Umbilical cord (tissue), 2 donors: ENCODE results near the gene LDLR. TPM values are rescaled to one million over a fixed set of nuclear protein-coding genes. Genes with fewer than 3 reads are reported as not detected.
"Not testable (repeated sequence)": the region's sequence is repeated elsewhere in the genome, so short reads cannot be mapped to it uniquely, and the experiment has no call there.

Source experiments
- DNase-seq: peaks from one replicate; pipeline ENCODE4 v3.0.0-alpha.2; 2015; ENCODE audit warnings: low spot score
- total RNA-seq: library from RNA; depleted of rRNA; stranded (reverse); fragments of >200 nt; gene quantifications from one replicate; pipeline ENCODE4 v1.2.3, GENCODE V29; 2014; ENCODE audit warnings: low replicate concordance; ENCODE audit not compliant: insufficient read depth

The LDLR gene
- total RNA-seq, 1 donor from 2014 or later = 120 TPM

DNA sequence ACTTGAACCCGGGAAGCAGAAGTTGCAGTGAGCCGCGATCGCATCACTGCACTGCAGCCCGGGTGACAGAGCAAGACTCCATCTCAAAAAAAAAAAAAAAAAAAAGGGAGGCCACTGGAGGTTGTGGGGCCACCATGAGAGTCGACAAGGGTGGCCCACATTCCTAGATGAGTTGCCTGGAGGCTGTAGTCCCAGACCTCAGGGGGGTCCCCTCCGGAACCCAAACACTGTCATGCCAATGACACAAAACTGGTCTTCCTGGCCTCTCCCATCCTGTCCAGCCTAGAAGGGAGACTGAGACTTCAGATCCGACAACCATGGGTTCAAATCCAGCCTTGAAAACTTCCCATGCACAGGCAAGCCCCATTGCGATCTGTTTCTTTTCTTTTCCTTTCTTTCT, 51.6 kb downstream of the LDLR start:
- no peak for DNase-seq

DNA sequence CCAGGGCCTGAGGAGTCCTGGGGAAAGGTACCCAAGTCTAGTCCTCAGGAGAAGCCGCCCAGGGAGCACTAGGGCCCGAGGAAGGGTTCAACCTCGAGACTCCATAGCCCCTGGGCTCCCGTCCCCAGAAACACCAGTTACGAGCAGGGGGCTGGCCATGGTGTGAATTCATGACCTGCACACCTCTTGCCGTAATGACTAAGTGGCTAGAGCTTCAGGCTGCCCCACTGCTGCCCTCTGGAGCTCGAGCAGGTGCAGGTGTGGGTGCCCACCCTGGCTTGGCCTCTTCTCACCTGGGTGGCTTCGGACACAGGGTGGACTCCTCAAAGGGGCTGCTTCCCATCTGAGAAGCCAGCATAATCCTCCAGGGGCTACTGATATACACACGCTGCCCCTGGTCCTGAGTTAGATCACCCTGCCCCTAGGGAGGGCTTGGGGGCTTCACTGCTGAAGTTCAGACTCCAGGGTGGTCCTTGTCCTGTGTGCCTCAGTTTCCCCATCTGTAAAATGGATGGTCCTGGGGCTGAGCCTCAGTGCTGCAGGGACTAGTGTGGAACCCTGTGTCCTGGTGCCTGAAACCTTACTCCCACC, 52.8 kb downstream of the LDLR start:
- no peak for DNase-seq

DNA sequence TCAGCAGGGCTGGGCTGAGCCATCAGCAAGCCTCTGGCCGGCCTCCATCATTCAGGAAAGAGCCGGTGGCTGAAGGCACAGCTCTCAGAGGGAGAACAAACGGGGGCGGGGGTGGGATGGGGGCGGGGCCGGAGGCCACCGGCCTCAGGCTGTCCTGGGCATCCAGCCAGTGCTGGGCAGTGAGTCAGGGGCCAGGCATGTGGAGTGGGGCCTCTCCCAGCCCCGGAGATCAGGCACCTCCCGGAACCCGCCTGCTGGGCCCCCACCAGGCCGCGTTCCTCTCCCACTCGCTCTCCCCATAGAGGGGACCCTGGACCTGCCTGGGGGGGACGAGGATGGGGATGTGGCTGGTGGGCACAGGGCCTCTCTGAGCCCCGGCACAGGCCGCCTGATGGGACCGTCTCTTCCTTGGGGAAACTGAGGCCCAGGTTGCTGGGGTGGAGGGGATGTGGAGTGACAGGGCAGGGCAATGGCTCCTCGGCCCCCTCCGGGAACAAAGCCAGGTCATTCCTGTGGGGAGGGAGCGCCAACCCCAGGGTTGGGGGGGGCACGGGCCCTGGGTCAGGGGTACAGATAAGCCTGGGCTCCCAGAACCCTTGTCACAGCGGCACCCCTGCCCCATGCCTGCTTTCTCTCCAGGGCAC, 53.4 kb downstream of the LDLR start:
- peak; percentile 97 for DNase-seq

DNA sequence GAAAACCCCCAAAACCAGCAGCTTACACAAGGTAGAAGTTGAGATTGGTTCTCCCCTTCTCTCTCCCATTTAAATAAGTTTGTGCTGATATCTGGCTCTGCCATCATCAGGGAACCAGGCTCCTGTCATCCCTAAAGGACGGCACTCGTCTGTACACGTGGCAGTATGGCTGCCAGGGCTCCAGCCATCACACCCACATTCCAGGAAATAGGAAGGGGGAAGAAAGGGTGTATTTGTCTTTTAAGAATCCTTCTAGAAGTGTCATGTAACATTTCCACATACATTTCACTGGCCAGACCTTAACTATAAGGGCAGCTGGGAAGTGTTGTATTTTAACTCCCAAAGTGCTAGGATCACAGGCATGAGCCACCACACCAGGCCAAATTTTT, 56.3 kb downstream of the LDLR start:
- no peak for DNase-seq

DNA sequence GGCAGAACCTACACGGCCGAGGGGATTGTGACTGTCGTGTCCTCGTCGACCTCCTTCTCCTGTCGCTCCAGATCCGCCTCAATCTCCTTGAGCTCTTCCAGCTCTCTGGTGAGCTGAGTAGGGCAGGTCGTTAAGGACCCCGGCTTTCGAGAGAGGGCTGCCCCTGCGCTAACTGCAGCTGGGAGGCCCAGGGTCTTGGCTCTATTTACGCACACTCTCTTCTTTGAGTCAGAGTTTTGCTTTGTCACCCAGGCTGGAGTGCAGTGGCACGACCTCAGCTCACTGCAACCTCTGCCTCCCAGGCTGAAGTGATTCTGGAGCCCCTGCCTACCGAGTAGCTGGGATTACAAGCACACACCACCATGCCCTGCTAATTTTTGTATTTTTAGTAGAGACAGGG, 58.7 kb downstream of the LDLR start:
- no peak for DNase-seq

DNA sequence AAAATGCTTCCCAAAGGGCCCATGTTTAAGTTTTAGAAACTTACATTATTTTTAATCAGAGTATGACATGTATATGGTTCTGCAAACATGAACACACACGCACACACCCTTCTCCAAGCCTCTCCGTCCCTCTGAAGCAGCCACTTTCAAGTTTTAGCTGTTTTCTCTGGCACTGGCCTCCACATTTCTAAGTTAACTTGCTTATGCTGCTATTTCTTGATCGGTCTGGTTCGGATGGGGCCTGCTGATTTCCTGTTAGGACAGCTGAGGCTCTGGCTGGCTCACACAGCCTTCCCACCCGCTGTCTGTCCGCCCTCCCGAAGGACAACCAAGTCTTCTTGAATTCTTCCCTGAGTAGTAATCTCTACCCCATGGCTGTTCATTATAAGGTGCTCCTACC, 61.9 kb downstream of the LDLR start:
- DNase-seq = peak; percentile 71

DNA sequence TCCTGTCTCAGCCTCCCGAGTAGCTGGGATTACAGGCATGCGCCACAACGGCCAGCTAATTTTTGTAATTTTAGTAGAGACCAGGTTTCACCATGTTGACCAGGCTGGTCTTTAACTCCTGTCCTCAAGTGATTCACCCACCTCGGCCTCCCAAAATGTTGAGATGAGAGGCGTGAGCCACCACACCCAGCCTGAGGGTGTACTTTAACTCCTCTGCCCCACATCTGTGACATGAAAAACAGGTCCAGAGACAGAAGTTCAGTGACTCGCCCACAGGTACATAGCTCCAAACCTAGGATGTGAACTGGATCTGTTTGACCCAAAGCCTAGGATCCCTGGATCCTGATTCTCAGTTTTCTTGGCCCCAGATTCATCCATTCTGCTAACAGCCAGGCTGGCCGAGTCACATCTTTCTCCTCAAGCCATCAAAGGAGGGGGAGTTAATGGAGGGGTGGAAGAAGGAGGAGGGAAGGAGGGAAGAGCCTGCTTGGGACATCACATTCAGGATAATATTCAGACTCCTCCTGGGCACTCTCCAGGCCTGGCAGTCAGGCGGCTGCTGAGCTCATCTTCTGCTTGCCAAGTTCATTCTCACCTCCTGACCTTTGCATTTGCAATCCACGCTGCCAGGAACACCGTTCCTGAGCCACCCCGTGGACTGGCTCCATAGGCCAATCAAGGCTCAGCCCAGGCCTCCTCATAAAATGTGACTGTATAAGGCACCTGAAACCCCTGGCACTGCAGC, 63.2 kb downstream of the LDLR start:
- peak; percentile 54 for DNase-seq

DNA sequence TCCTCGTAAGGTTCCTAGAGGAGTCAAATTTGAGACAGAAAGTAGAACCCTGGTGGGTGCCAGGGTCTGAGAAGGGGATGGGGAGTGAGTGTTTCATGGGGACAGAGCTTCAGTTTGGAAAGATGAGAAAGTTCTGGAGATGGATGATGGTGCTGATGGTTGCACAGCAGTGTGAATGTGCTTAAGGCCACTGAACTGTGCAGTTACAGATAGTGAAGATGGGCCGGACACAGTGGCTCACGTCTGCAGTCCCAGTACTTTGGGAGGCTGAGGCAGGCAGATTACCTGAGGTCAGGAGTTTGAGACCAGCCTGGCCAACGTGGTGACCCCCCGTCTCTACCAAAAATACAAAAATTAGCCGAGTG, 65.4 kb downstream of the LDLR start:
- no peak for DNase-seq

DNA sequence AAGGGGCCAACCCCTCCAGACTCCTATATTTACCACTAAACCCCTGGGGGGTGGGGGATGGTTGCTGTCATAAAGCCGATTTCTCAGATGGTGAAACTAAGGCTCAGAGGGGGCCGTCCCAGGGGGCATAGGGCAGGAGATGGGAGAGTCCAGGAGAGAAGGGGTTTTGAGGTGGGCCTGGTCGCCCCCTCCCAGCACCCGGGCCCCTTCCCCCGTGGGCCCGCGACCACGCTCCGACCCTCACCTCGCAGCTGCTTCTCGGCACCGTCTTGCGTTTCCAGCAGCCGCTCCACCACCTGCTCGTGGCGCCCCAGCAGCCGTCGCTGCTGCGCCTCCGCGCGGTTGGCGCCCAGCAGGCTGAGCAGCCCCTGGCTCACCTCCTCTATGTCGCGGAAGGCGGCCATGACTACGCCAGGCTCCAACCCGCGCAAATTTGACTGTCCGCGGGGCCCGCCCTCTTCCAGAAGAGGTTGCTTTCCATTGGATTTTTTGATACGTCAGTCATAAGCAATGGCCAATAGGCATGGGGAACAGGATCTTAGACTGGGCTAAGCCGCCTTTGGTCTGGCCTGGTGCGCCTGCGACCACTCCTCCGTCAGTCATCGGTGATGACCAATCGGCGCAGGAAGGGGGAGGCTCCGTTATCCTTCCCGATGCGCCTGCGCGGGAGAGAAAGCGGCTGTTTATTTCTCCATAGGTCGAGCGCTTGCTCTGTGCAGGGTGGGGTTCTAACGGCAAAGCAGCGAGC, 66.3 kb downstream of the LDLR start, which contains the start of gene SPC24:
Gene SPC24, minus strand, starts transcription at position 410 of the 748 bp plus-strand sequence. Its CDS starts 6 bp downstream, at position 404.
- peak; percentile 99 for DNase-seq

DNA sequence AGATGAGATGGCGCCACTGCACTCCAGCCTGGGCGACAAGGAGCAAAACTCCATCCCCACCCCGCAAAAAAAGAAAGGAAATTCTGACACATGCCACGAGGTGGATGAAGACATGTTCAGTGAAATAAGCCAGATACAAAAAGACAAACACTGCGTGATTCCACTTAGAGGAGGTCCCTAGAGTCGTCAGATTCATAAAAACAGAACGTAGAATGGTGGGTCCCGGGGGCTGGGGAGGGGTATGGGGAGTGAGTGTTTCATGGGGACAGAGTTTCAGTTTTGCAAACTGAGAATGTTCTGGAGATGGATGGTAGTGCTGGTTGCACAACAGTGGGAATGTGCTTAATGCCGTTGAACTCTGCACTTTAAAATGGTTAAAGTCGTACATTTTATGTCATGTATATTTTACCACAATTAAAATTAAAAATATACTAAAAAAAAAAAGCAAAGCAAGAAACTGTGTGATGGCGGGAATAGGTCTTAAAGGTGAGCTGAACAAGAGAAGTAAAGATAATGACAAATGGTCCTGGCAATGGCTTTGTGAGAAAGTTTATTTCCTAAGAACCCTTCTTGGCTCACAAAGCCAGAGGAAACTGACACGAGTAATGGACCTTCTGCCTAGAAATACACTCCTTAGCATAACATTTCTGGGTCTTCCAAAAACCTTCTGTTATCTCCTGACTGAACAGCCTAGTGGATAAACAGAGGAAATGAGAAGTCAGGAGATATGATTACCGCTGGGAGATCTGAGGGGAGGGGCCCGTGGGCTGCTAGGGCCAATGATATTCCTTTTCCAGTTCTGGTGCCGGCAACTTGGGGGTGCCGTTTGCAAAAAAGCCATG, 70.6 kb downstream of the LDLR start:
- peak; percentile 46 for DNase-seq

DNA sequence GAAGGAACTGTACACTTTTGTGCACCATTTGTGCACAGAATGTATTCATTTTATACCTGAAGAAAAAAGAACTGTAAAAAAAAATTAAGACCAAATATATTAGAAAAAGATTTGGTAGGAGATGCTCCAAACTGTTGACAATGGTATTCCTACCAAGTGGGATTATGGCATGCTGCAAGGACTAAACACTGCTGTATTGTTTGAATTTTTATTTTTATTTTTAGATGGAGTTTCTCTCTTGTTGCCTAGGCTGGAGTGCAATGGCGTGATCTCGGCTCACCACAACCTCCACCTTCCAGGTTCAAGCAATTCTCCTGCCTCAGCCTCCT, 71.1 kb downstream of the LDLR start:
- not testable (repeated sequence) for DNase-seq

DNA sequence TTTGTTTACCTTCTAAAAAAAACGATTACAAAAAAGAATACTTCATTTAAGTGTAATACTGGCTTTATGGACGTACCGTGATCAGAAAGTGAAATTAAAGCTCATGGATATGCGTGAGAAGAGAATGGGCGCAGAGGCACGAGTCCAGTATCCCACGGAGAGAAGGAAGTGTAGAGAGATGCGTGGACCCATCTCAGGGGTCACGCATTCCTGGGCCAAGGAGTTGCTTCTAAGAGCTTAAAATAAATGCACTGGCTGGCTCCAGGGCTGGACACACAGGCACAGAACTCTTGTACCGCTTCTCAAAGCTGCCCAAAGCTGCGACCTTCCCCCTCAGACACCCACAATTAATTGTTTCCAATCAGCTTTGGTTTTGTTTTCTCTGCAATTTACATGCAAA, 75.0 kb downstream of the LDLR start:
- no peak for DNase-seq

DNA sequence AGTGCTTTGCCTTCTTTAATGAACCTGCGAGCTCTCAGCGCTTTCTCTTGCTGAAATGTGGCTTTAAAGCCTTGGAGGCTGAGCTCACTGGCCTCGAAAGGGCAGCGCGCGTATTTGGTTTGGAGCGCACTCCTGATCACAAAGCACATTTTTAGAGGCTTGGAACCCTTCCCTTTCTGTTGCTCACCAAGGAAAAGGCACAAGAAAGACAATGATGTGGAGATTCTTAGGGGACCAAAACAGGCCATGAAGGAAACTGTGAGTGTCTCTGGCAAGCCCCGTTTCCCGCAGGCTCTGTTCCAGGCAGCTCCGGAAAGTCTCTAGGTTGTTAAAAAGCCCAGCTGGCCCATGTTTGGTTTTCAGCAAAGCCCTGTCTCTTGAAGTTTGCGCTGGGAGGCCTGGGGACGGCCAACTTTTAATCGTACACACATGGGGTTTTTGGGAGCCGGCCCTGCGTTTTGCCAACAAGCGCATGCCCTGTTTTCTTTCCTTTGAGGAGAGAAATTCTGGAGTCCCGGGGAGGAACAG, 75.7 kb downstream of the LDLR start:
- peak; percentile 85 for DNase-seq

DNA sequence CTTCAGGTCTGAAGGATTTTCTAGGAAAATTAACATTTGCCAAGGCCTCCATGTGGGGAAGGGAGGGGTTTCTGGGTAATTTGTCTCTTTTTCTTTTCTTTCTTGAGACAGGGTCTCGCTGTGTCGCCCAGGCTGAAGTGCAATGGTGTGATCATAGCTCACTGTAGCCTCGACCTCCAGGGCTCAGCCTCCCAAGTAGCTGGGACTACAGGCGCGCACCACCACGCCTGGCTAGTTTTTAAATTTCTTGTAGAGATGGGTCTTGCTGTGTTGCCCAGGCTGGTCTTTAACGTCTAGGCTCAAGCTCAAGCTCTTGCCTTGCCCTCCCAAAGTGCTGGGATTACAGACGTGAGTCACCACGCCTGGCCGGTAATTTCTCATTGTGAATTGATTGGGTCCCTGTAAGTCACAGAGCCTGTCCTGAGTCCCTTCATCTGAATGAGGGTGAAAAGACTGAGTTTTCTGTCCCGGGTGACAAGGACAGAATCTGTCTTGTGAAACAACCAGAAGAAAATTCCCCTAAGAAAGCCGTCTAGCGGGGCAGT, 76.3 kb downstream of the LDLR start:
- DNase-seq = no peak

DNA sequence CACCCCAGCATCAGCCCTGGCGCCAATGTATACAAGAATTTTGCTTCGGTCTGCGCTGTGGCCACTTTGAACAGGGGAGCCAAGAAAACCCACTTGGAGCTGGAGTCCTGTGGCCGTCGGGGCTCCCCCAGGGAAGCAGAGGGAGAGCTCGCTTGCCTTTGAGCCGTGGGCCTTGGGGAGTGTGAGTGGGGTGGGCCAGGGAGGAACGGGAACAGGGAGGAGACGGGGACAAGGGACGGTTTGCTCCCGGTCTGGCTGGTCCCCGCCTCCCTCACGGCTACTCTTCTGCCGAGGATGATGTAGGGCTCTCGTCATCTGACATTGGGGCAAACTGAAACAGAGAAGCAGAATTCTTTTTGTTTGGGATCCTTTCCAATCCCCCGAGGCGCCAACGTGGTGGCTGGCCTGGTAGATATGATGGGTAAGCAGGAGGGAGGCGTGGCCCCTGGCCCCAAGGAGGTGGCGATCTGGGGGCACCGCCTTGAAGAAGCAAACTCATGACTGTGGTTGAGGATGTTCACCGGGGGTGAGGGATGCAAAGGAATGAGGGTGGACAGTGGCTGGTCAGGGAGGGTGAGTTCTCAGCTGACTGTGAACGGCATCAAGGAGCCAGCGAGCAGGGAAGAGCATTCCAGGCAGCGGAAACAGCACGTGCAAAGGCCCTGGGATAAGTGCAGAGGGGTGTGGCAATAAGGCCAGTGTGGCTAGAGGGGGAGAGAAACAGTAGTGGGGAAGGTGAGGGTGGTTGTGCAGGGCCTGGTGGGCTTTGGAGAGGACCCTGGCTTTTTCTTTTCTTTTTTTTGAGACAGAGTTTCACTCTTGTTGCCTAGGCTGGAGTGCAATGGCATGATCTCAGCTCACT, 77.2 kb downstream of the LDLR start:
- no peak for DNase-seq

DNA sequence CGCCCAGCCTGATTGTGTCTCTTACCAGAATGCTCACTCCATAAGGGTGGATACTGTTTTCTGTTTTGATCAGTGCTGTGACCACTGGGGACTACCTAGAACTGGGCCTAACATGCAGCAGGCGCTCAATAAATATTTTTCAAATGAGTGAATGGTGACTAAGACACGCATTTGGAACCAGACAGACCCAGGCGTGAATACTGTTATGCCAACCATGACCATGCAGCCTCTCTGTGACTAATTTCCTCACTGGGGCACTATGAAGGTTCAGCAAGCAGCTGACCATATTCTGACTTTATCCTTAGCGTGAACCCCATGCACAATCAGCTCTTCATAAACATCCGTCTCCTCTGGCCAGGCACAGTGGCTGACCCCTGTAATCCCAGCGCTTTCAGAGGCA, 79.3 kb downstream of the LDLR start:
- DNase-seq = no peak

DNA sequence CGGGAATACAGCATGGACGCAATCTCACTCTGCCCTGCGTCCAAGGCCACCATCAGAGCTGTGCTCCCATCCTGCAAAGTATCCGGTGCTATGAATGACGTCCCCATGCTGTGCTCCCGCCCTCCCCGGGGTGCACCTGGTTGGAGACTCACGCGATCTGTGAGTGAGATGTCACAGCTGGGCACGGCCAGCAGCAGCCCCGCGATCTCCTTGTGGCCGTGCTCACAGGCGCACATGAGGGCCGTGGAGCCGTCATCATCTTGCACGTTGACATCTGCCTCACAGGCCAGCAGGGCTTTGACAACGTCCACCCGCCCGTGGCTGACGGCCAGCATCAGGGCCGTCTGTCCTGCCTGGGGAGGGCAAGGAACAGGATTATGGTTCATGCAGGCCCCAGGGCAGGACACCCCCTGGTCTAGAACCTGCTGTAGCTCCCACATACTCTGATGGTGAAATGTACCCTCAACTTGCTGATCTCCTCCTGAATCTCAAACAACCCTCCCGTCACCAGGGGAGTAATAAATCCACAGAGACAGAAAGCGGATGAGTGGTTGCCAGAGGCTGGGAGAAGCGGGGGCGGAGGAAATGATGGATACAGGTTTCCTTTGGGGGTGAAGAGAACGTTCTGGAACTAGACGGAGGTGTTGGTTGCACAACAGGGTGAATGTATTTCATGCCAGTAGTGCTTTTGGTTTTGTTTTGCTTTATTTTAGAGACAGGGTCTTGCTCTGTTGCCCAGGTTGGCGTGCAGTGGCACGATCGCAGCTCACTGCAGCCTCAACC, 80.8 kb downstream of the LDLR start:
- no peak for DNase-seq

DNA sequence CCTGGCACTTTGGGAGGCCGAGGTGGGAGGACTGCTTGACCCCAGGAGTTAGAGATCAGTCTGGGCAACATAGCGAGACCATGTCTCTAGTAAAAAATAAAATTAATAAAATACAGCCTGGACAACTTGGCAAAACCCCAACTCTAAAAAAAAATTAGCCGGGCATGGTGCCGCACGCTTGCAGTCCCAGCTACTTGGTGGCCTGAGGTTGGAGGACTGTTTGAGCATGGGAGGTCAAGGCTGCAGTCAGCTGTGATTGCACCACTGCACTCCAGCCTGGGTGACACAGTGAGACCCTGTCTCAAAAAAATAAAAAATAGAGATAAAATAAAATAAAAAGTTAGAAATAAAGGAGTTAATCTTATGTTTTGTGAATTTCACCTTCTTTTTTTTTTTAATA, 81.9 kb downstream of the LDLR start:
- DNase-seq = no peak

DNA sequence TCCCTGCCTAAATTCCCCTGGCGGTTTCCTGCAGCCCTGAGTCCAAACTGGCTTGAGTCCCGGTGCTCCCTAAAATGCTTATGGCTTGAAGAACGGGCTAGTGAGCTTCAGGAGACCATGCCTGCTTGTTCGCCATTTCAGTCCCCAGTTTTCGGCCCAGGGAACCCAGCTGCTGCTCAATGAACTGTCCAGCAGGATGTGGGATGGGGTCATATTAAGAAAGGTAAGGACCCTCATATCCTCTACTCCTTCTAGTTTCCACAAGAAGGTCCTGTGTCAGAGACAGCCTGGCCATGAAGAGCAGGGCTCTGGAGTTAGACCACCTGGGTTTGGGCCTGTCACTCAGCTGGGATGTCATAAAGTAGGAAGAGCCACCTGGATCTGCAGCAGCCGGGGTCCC, 83.3 kb downstream of the LDLR start:
- no peak for DNase-seq
